ENCODE results near the gene OR51A2.
"Not testable (repeated sequence)": the region's sequence is repeated elsewhere in the genome, so short reads cannot be mapped to it uniquely, and the experiment has no call there.

The OR51A2 gene, protein sequence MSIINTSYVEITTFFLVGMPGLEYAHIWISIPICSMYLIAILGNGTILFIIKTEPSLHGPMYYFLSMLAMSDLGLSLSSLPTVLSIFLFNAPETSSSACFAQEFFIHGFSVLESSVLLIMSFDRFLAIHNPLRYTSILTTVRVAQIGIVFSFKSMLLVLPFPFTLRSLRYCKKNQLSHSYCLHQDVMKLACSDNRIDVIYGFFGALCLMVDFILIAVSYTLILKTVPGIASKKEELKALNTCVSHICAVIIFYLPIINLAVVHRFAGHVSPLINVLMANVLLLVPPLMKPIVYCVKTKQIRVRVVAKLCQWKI

DNA sequence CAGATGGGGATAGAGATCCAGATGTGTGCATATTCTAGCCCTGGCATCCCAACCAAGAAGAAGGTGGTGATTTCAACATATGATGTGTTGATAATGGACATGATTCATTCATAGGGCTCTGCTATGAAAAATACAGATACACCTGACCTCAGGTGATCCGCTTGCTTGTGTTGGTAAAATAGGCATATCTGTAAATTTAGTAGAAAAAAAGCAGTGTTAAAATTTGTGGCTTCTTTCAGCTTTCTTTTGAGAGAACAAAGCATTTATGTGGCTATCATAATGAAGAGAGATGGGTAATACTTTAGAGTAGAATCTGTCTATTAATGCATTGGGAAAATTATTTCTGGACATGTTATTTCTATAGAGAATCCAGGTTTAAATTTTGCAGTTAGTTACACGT, at the start of gene OR51A2:
Gene OR51A2 (minus strand): TSS at position 101 of the 400 bp plus-strand sequence. CDS start 0 bp downstream, at position 101.
- DNase-seq = not testable (repeated sequence)

DNA sequence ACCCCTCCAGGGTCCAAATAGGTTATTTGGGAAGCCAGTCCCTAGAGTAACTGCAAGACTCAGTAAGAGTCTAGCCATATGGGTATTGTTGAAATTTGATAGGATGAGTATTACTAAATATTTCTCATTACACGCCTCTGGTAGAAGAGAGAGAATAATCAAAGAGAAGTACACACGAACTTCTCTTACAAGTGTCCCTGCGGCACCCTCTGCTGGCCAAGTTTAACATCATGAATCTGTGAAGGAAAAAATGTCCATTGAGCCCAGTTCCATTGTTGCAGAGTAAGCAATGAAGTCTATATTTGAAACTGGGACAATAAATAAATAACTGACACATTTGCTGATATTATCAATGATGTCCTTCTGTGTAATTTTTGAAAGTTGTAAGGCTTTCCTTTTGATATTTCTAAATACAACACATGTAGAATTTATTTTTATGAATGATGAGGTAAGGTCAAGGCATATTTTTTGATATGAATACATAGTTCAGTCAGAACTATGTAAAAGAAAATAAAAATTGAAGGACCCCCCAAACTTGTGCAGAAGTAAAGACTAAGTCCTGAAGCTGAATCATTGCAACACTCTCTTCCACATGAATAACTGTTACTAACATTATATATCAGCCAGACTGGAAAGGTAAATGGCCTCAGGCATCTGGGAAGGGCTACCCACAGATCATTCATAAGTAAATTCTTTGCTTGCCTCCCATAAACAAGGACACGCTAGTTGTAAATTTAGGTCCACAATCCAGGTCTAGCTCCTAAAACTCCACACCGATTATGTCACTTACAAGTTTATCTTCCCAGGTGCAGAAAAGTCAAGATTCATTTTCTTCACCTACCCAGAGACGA, 49.1 kb upstream of the OR51A2 start:
- DNase-seq = peak; percentile 46

DNA sequence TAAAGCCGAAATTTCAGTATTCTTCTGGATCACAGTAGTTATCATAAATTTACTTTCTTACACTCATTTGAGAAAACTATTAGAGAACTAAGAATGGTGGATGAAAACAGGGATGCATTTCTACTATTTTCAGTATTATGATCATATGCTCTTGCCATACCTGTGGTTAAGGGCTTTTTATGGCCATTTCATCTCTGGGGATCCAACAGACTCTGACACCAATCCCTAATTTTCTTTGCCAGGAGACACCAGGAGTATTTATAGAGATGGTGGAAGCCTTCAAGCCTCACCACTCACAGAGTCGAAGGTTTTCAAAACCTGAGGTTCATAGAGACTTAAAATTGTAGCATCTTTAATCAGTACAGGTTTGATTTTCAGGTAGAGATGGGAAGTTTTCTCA, 39.0 kb upstream of the OR51A2 start, which contains the start of gene OR51L1:
Gene OR51L1 (plus strand): TSS at position 301 of the 400 bp plus-strand sequence. CDS start 4,132 bp downstream, outside the sequence.
- DNase-seq = no peak

DNA sequence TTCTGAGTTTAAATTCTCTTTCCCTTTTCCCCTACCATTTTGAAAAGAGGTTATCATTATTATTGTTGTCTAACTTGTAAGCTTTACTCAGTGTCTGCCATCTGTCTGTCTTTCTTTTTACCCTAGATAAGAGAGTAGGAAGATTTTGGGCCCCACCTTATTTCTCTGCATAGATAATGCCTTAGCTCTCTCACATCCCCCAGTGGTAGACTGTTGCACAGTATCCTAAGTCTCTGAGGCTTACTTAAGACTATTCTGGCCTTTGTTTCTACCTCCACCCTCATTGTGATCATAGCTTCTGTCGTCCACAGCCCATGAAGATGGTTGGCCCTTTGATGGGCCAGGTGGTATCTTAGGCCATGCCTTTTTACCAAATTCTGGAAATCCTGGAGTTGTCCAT, 35.5 kb upstream of the OR51A2 start:
- no peak for DNase-seq

DNA sequence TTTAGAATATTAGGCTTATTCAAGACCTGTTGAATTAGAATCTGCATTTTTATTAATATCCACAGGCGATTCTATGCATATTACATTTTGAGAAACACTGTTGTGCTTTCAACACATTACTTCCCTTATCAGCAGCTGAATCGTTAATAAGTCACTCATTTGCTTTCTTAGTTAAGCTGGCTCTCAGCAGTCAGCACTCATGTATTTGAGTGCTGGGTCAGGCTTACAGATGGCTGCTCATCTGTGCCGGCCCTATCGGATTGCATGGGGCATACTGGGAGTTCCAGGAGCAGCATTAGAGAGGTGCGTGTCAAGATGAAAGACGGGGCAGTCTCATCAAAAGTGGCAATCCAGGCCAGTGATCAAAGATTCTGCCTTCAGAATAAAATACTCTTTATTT, 28.3 kb upstream of the OR51A2 start:
- DNase-seq = no peak

DNA sequence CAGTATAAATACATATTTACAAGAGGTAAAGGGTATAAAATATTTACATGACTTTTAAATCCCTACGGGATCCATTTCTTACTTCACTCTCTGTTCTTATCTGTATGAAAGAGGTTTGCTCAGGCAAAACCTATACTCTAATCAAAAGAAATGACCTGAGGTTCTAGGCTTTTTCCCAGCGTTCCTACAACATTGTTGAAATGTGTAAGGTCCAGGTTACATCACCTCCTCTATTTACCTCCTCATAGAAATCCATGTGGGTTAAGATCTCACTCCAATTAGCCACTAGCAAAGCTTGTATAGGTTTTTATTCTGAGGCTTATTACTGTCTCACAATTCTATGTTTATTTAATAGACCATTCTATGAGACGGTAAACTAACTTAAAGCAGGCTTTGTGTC, 27.2 kb upstream of the OR51A2 start:
- DNase-seq = no peak

DNA sequence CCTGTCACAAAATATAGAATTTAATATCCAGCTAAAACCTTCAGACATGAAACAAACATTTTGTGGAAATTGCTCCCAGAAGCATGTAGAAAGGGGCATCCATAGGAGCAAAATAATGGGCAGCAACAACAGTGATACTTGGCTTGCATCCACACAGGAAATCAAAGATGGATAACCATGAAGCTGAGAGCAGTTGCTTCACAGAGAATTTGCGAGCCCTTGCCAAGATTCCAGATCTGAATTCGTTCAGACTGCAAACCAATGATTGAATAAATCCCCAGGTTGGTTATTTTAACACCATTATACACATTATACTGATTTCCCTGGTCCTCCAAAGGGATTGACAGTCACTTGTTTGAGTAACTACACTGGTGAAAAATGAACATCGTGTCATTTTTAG, 23.5 kb upstream of the OR51A2 start:
- no peak for DNase-seq

DNA sequence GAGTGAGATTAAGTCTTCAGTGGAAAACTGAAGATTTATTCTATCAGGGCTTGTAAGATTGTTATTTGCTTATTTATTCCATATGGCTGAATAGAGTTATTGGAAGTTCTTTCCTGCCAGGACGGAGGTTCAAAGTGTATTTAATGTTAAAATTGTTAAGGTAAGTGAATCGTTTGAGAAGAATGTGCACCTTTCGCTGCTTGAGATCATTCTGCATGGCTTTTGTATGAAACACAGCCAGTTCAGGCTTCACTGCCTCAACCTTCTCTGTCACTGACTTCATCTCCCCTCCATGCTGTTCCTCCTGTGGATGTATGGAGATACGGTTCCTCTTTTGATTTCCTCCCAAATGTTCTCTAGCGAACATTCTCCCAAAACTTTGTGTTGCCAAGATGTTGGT, 19.9 kb upstream of the OR51A2 start:
- DNase-seq = no peak

DNA sequence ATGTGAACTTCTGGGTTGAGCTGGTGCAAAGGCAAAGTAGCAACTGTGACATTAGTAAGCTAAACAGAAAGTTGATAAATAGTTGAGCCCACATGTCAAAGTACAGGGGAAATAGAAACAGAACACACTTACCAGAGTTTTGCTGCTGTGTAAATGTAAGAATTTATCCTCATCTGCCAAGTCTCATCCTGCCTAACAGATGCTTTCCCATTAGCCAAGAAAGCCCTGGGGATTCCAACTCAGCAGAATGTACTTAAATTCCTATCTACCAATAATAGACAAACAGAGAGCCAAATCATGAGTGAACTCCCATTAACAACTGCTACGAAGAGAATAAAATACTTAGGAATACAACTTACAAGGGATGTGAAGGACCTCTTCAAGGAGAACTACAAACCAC, 7.3 kb upstream of the OR51A2 start:
- no peak for DNase-seq

DNA sequence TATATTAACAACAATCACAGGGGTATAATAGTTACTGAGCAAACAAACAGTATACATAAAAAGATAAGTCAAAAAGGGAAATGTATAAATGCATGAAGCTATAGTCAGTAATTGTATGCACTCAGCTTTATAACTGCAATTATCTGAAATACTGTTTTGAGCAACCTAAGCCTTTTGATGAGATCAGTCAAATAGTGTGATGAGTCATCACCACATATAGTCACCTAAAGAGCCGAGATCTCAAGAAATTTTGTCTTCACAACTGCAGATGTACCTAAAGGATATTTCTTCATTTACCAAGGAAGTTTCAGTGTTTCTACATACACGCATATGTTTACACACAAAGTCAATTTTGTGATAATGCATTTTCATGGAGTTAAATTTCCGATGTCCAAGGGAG, 5.4 kb upstream of the OR51A2 start:
- no peak for DNase-seq

DNA sequence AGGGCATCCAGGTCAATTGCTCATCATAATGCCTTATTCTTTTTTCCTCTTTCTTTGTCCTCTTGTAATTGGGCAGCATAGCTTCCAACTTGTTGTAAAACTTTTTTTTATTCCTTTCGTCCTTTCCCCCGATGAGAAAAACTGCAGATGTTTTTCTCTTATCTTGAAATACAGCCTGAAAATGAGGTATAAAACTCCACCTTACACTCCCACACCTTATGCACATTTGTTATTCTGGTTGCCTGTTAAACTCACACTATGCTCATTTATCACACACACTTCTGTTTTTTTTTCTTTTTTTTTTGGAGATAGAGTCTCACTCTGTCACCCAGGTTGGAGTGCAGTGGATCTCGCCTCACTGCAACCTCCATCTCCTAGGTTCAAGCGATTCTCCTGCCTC, 1.9 kb upstream of the OR51A2 start:
- no peak for DNase-seq

DNA sequence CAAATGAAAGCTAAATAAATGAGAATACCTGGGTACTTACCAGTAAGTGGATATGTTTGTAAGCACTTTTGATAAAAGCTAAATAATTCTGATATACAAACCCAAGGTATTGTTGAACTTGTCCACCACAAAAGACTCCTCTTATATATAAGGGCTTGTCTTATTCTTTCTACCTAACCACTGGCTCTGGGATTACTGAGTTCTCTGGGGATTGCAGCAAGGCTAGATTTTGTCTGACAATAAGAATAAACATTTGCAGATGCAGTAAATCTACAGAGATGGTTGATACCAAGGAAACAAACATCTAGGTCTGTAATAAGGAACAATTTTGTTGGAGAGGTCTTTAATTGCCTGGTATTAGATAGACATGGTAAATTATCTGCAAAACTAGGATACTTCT, 8.0 kb downstream of the OR51A2 start, which contains the start of gene OR51A4:
Gene OR51A4 (minus strand): TSS at position 101 of the 400 bp plus-strand sequence. CDS start 505 bp downstream, outside the sequence.
- DNase-seq = no peak

DNA sequence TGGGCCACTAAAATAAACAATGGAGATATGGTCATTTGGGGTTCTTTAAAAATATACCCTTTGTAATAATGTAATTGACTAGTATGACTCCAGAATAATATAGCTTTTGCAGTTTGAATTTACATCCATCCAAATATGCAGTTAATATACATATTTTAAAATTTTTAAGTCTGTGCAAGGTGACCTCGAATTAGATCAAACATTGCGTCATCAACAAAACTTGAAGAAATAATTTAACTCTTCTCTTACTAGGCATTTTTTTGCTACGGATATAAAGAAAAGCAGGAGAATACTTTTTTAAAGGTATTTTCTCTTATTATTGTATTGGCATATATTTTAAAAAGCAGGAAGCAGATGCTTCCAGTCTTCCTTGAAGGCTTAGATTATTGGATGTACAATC, 18.8 kb downstream of the OR51A2 start:
- no peak for DNase-seq

DNA sequence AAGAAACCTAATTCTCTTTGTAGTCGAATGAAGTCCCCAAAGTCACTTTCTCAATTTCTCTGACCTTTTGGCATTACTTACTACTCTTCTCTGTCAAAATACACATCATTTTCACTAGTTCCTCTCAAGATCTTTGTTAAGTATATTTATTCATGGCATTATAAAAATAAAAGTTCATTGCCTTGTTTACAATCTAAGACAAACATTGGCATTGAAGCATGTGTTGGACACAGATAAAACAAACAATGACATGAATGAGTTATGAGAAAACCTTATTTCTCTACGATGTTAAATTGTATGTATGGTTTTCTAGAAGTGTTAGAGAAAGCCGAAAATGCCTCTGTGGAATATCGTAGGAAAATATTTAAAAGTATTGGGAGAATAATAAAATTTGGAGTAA, 22.8 kb downstream of the OR51A2 start:
- no peak for DNase-seq

DNA sequence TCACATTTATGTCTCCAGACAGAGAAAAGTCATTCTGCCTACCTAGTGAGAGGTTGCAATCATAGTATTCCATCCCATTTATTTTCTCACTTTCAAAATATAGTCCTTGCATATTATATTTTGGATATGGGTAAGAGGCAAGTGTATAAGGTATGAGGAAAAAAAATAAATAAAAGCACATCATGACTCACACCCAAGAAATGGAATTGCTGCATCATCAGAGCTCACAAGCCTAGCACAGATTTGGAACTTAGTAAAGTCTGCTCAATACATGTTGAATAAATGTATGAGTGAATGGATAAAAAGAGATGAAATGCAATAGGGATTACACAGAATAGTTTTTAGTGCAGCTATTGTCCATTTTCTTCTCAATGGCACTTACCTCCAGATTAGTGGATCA, 28.9 kb downstream of the OR51A2 start:
- DNase-seq = no peak

DNA sequence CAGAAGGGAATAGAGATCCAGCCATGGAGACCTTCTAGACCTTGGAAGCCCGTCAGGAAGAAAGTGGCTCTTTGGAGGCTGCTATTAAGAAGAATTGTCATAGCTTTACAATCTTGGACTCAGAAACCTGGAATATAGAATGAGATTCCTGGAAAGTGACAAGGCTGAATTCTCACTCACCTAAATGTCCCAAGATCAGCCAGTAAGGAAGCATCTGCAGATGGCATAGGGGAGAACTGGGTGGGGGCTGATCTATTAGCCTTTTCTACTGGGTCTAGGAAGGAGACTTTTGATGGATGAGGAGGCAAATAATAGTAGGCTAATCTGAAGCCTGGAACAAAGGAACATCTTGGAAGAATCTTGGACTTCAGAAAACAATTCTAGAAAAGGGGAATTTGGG, 31.3 kb downstream of the OR51A2 start, which contains the start of gene OR51G1:
Gene OR51G1 (minus strand): TSS at position 101 of the 400 bp plus-strand sequence. CDS start 0 bp downstream, at position 101.
- no peak for DNase-seq

DNA sequence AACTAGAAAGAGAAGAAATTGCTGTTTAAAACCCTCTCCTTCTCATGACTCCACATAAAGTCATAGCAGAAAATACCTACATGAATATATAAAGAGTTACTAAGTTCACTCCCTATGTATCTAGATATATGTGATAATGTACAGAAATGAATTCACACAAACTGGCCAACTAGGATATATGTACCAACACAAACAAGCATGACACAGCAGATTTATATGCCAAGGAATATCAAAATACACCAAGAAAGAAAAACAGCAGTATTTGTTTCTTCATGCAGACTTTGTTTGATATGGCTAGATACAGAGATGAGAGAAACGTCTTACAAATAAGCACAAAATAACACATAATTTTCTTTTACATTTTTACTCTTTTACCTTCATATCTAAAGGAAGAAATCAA, 33.2 kb downstream of the OR51A2 start:
- DNase-seq = no peak

DNA sequence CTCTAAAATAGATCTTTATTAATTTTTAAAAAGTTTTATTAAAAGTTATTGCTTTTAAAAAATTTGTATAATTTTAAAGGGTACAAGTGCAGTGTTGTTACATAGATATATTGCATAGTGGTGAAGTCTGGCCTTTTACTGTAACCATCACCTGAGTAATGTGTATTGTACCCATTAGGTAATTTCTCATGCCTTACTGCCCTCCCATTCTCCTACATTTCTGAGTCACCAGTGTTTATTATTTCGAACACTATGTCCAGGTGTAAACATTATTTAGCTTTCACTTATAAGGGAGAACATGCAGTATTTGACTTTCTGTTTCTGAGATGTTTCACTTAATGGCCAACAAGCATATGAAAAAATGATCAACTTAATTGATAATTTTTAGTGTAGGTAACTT, 33.7 kb downstream of the OR51A2 start:
- DNase-seq = no peak

DNA sequence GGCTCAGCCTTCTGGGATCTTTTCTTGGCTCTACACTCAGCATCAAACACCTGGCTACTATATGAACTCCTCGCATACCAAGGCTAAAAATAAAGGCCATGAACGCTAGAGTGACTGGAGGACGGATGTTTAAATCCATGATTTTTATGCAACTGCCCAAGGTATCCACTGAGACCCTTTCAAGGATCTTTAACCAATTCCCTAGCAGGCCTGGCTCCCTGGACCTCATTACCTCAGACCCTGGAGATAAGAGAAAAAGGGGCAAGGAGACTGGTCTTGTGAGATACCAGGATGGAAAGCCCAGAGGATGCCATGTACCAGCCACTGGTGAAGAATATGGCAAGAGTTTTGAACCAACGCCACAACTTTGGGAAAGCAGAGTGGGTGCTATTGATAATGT, 36.3 kb downstream of the OR51A2 start, which contains the start of gene OR51G2:
Gene OR51G2 (minus strand): TSS at position 101 of the 400 bp plus-strand sequence. CDS start 3,687 bp downstream, outside the sequence.
- DNase-seq = no peak

DNA sequence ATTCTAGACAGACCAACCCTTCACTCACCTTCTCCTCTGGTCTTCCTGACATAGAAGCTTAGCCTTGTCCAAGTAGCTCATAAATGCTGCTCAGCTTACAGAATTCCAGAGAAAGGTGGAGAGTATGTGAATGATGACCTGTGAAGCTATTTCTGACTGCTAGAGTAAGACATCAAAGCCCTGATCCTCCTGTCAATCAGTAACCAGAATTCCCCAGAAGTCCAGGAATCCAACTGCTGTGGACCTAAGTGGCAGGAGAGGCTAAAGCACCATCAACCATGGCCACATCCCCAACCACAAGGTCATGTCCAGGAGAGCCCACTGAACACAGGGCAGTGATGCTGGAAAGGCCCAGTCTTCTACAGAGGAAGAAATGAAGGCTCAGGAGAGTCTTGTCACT, 38.9 kb downstream of the OR51A2 start:
- DNase-seq = no peak

Data from activated CD4-positive, alpha-beta T cell treated with anti-CD3 and anti-CD28 coated beads, Interleukin-2, Interleukin-6, amounts not matched to agents 100 ng/mL and 50 ng/mL, durations not matched to agents 16 hours and 8 hours (primary cell).